ENCODE data around the gene TM7SF2.
A peak's percentile ranks its signal among the peaks of the same experiment; 100 is the strongest.
"Not testable (repeated sequence)": the region's sequence is repeated elsewhere in the genome, so short reads cannot be mapped to it uniquely, and the experiment has no call there.

TM7SF2 gene

GRCh38 chr11:65117206-65118096 is 5.8 kb downstream of the TM7SF2 start, which contains the start of gene ZNHIT2:
TSS of gene ZNHIT2 (minus strand) at chr11:65117701. CDS start at chr11:65117653, 48 bp downstream.
- peak; percentile 98 for DNase-seq (ENCODE audit: low read depth)
- H3K4me3 ChIP-seq (ENCODE audit: control insufficient read depth, low read depth, low read length), result peak within 1 kb of the TSS; percentile 84
- peak; percentile 85 for TF ChIP-seq CTCF (conservative IDR thresholded peaks at IDR 0.05; ENCODE audit: control insufficient read depth, insufficient read depth, low read depth, low read length)

GRCh38 chr11:65118097-65118837 is 6.6 kb downstream of the TM7SF2 start:
- no peak for TF ChIP-seq CTCF (conservative IDR thresholded peaks at IDR 0.05; ENCODE audit: control insufficient read depth, insufficient read depth, low read depth, low read length)
- DNase-seq (ENCODE audit: low read depth), result no peak
- H3K4me3 ChIP-seq (ENCODE audit: control insufficient read depth, low read depth, low read length), result no peak overlapping the region

GRCh38 chr11:65118891-65119669 is 7.4 kb downstream of the TM7SF2 start:
- DNase-seq (ENCODE audit: low read depth), result not testable (repeated sequence)

GRCh38 chr11:65119670-65119995 is 8.0 kb downstream of the TM7SF2 start:
- no peak for TF ChIP-seq CTCF (conservative IDR thresholded peaks at IDR 0.05; ENCODE audit: control insufficient read depth, insufficient read depth, low read depth, low read length)
- no peak overlapping the region for H3K4me3 ChIP-seq (ENCODE audit: control insufficient read depth, low read depth, low read length)
- DNase-seq (ENCODE audit: low read depth), result no peak

More at GRCh38 chr11:65118891-65119669, 7.4 kb downstream of the TM7SF2 start:
- not testable (repeated sequence) for H3K4me3 ChIP-seq (ENCODE audit: control insufficient read depth, low read depth, low read length)

- DNase-seq (ENCODE audit: low read depth), result no peak
- peak overlapping the region; percentile 65 for H3K4me3 ChIP-seq (ENCODE audit: control insufficient read depth, low read depth, low read length)
- no peak for TF ChIP-seq CTCF (conservative IDR thresholded peaks at IDR 0.05; ENCODE audit: control insufficient read depth, insufficient read depth, low read depth, low read length)
These were observed 9.2 kb downstream of the TM7SF2 start for GRCh38 chr11:65120831-65121230.

GRCh38 chr11:65121447-65121864 is 9.8 kb downstream of the TM7SF2 start:
- no peak for TF ChIP-seq CTCF (conservative IDR thresholded peaks at IDR 0.05; ENCODE audit: control insufficient read depth, insufficient read depth, low read depth, low read length)
- H3K4me3 ChIP-seq (ENCODE audit: control insufficient read depth, low read depth, low read length), result peak overlapping the region; percentile 65
- no peak for DNase-seq (ENCODE audit: low read depth)
